IMR-90 (cell line): ENCODE measurements around the gene MDM2.

Source experiments
- CEBPB ChIP-seq: IDR thresholded peaks from 2 replicates; pipeline ENCODE4 v1.6.1; 2012; ENCODE audit warnings: low read depth, low read length, improper control_type of control experiment
- MXI1 ChIP-seq: IDR thresholded peaks from 2 replicates; pipeline ENCODE4 v1.6.1; 2012; ENCODE audit warnings: low read depth, mild to moderate bottlenecking, low read length, moderate library complexity, borderline replicate concordance
- NFE2L2 ChIP-seq: fragments of 150-350 bp; IDR thresholded peaks from 2 replicates; pipeline ENCODE4 v1.6.1; 2016; ENCODE audit warnings: low read depth, mild to moderate bottlenecking, low read length
- POLR2A ChIP-seq: IDR thresholded peaks from 2 replicates; pipeline ENCODE4 v1.6.1; 2012; ENCODE audit warnings: mild to moderate bottlenecking, low read depth, low read length
- RAD21 ChIP-seq: IDR thresholded peaks from 2 replicates; pipeline ENCODE4 v1.6.1; 2012; ENCODE audit warnings: low read length, improper control_type of control experiment
- RCOR1 ChIP-seq: IDR thresholded peaks from 2 replicates; pipeline ENCODE4 v1.6.1; 2012; ENCODE audit warnings: mild to moderate bottlenecking, low read length, improper control_type of control experiment; ENCODE audit not compliant: insufficient replicate concordance
- SMC3 ChIP-seq: fragments of 150-350 bp; IDR thresholded peaks from 2 replicates; pipeline ENCODE4 v1.6.1; 2016; ENCODE audit warnings: low read depth, mild to moderate bottlenecking, antibody characterized with exemption, low read length, moderate library complexity
- TF ChIP-seq, protein P1 (sequence below): conservative IDR thresholded peaks from 2 replicates; pipeline ENCODE4 v1.5.1; 2012; ENCODE audit warnings: mild to moderate bottlenecking, low read depth, low read length, improper control_type of control experiment

DNA sequence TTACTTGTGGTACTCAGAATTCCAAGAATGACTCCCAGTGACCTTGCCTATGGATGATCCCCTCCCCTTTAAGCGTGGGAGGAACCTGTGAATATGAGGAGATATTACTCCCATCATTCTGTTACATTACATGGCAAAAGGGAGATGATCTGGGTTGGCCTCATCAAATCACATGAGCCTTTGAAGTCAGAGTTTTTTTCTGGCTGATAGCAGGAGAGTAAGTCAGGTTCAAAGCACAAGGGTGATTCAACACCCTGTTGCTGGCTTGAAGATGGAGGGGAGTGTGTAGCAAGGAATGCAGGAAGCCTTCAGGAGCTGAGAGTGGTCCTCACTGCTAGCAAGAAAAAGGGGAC, 9.1 kb upstream of the MDM2 start:
- TF ChIP-seq, protein P1, sequence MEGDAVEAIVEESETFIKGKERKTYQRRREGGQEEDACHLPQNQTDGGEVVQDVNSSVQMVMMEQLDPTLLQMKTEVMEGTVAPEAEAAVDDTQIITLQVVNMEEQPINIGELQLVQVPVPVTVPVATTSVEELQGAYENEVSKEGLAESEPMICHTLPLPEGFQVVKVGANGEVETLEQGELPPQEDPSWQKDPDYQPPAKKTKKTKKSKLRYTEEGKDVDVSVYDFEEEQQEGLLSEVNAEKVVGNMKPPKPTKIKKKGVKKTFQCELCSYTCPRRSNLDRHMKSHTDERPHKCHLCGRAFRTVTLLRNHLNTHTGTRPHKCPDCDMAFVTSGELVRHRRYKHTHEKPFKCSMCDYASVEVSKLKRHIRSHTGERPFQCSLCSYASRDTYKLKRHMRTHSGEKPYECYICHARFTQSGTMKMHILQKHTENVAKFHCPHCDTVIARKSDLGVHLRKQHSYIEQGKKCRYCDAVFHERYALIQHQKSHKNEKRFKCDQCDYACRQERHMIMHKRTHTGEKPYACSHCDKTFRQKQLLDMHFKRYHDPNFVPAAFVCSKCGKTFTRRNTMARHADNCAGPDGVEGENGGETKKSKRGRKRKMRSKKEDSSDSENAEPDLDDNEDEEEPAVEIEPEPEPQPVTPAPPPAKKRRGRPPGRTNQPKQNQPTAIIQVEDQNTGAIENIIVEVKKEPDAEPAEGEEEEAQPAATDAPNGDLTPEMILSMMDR, result no peak
- no peak for TF ChIP-seq RCOR1
- no peak for TF ChIP-seq SMC3
- no peak for TF ChIP-seq POLR2A
- TF ChIP-seq MXI1, result no peak
- no peak for TF ChIP-seq CEBPB
- no peak for TF ChIP-seq RAD21
- no peak for TF ChIP-seq NFE2L2
